HCT116 (cell line): ENCODE data around the gene UMODL1. TPM values are rescaled to one million over a fixed set of nuclear protein-coding genes. Genes with fewer than 3 reads are reported as not detected.

Source experiments
- ATAC-seq: fragments of 200-7000 bp; cut with Tn5 transposase; 2 replicates; pipeline ENCODE4 v1.9.1; 2020; ENCODE audit warnings: mild to moderate bottlenecking, moderate library complexity
- BruUV-seq: library from RNA; stranded (reverse); fragments of 400-500 nt; replicated peaks from 2 replicates; lab custom pipeline; 2021; lab: Mats Ljungman, UMichigan
- CTCF ChIA-PET: fragments of 300-600 bp; sonication (Branson Sonifier 250); formaldehyde crosslinking; loops from one replicate; lab custom pipeline; 2021; ENCODE audit warnings: antibody characterized with exemption; lab: Charles Lee
- POLR2A ChIA-PET: fragments of 300-600, 350-600 bp; sonication (Branson Sonifier 250); formaldehyde crosslinking; loops from one replicate; lab custom pipeline; 2021; ENCODE audit warnings: antibody characterized with exemption; lab: Charles Lee
- RAD21 ChIA-PET, 2 experiments: fragments of 300-600 bp; sonication (Branson Sonifier 250); formaldehyde crosslinking; loops; one replicate each; lab custom pipeline; 2023; ENCODE audit warnings: low total read pairs in 2 of 2; ENCODE audit not compliant: uncharacterized antibody in 2 of 2, unreplicated experiment in 2 of 2, low non-redundant PET in 1 of 2; lab: Charles Lee
- DNase-seq: peaks from one replicate; pipeline ENCODE4 v3.0.0-alpha.2; 2010; ENCODE audit warnings: low read depth, low spot score
- H2AFZ ChIP-seq: fragments of 200-600 bp; shearing (Covaris generic), sonication (generic); 2 replicates; pipeline ENCODE4 v1.6.1; 2017; ENCODE audit warnings: low read depth, mixed run types, mixed read lengths, antibody characterized with exemption, low read length; ENCODE audit not compliant: poor library complexity, severe bottlenecking
- H3K27ac ChIP-seq: 2 replicates; pipeline ENCODE4 v1.5.1; 2012; ENCODE audit warnings: low read depth, low read length
- H3K27me3 ChIP-seq: fragments of 200-600 bp; sonication (generic); 2 replicates; pipeline ENCODE4 v1.6.1; 2016; ENCODE audit warnings: mixed run types, low read length, mixed read lengths; ENCODE audit not compliant: insufficient read depth
- H3K36me3 ChIP-seq, 2 experiments: fragments of 200-500 bp in 1 of 2; fragments of 200-600 bp in 1 of 2; sonication (Bioruptor generic) in 1 of 2; sonication (generic) in 1 of 2; 2 replicates each; pipeline versions ENCODE4 v1.5.1 to v1.6.1; 2014 to 2016; ENCODE audit warnings: low read length in 2 of 2, inconsistent platforms in 1 of 2, mixed read lengths in 1 of 2, mixed run types in 1 of 2; ENCODE audit not compliant: insufficient read depth in 2 of 2, control insufficient read depth in 1 of 2
- H3K4me1 ChIP-seq, 2 experiments: fragments of 200-600 bp in 1 of 2; sonication (generic) in 1 of 2; 2 replicates each; pipeline versions ENCODE4 v1.5.1 to v1.6.1; 2012 to 2017; ENCODE audit warnings: low read length in 2 of 2, inconsistent platforms in 1 of 2, mild to moderate bottlenecking in 1 of 2, mixed read lengths in 1 of 2, mixed run types in 1 of 2, moderate library complexity in 1 of 2; ENCODE audit not compliant: insufficient read depth in 2 of 2, control insufficient read depth in 1 of 2
- H3K4me2 ChIP-seq: fragments of 200-600 bp; sonication (generic); 2 replicates; pipeline ENCODE4 v1.6.1; 2017; ENCODE audit warnings: mixed run types, low read length, mixed read lengths
- H3K4me3 ChIP-seq, 2 experiments: fragments of 200-600 bp in 1 of 2; sonication (generic) in 1 of 2; replicated peaks in 1 of 2; 2 replicates each; pipeline ENCODE4 v1.5.1; 2011 to 2016; ENCODE audit warnings: low read length in 2 of 2, control low read depth in 1 of 2, low read depth in 1 of 2, mild to moderate bottlenecking in 1 of 2, mixed read lengths in 1 of 2, mixed run types in 1 of 2
- H3K79me2 ChIP-seq: fragments of 200-600 bp; sonication (generic); 2 replicates; pipeline ENCODE4 v1.6.1; 2017; ENCODE audit warnings: mild to moderate bottlenecking, mixed run types, low read length, moderate library complexity, mixed read lengths; ENCODE audit not compliant: insufficient read depth
- H3K9ac ChIP-seq: fragments of 200-600 bp; sonication (generic); 2 replicates; pipeline ENCODE4 v1.6.1; 2016; ENCODE audit warnings: low read length, mixed read lengths
- H3K9me2 ChIP-seq: fragments of 200-600 bp; sonication (generic), shearing (Covaris generic); 2 replicates; pipeline ENCODE4 v1.6.1; 2017; ENCODE audit warnings: mixed run types, mild to moderate bottlenecking, moderate library complexity; ENCODE audit not compliant: insufficient read depth
- H3K9me3 ChIP-seq, 2 experiments: fragments of 200-500 bp in 1 of 2; fragments of 200-600 bp in 1 of 2; sonication (Bioruptor generic) in 1 of 2; sonication (generic) in 1 of 2; 2 replicates each; pipeline ENCODE4 v1.6.1; 2014 to 2017; ENCODE audit warnings: low read length in 2 of 2, mixed read lengths in 2 of 2, inconsistent platforms in 1 of 2, low read depth in 1 of 2, mild to moderate bottlenecking in 1 of 2, mixed run types in 1 of 2, moderate library complexity in 1 of 2; ENCODE audit not compliant: control insufficient read depth in 1 of 2, insufficient read depth in 1 of 2
- H4K20me1 ChIP-seq: fragments of 200-600 bp; sonication (generic), shearing (Covaris generic); 2 replicates; pipeline ENCODE4 v1.6.1; 2017; ENCODE audit warnings: mixed run types, mild to moderate bottlenecking, moderate library complexity; ENCODE audit not compliant: insufficient read depth
- CTCF ChIP-seq, 3 experiments: fragments of 200-600 bp in 1 of 3; sonication (generic) in 1 of 3; IDR thresholded peaks in 2 of 3; conservative IDR thresholded peaks in 1 of 3; 2 replicates each; pipeline ENCODE4 v1.5.1; 2012 to 2017; ENCODE audit warnings: low read depth in 2 of 3, low read length in 2 of 3, antibody characterized with exemption in 1 of 3, borderline replicate concordance in 1 of 3, control low read depth in 1 of 3, mild to moderate bottlenecking in 1 of 3, mixed read lengths in 1 of 3, mixed run types in 1 of 3, moderate library complexity in 1 of 3; ENCODE audit not compliant: insufficient read depth in 1 of 3
- EZH2phosphoT487 ChIP-seq: fragments of 200-600 bp; IDR thresholded peaks from 2 replicates; pipeline ENCODE4 v1.6.1; 2018; ENCODE audit warnings: antibody characterized with exemption, borderline replicate concordance
- FOSL1 ChIP-seq: IDR thresholded peaks from 2 replicates; pipeline ENCODE4 v1.6.1; 2012; ENCODE audit warnings: low read depth
- POLR2A ChIP-seq: IDR thresholded peaks from 2 replicates; pipeline ENCODE4 v1.7.0; 2011; ENCODE audit warnings: borderline replicate concordance; ENCODE audit not compliant: insufficient read depth, insufficient read length; ENCODE audit errors: extremely low read depth
- RAD21 ChIP-seq: IDR thresholded peaks from 2 replicates; pipeline ENCODE4 v1.6.1; 2012; ENCODE audit warnings: low read depth, mild to moderate bottlenecking
- REST ChIP-seq: IDR thresholded peaks from 2 replicates; pipeline ENCODE4 v1.6.1; 2012; ENCODE audit warnings: low read depth
- YY1 ChIP-seq: IDR thresholded peaks from 2 replicates; pipeline ENCODE4 v1.6.1; 2011; ENCODE audit warnings: low read length, low read depth, moderate library complexity, mild to moderate bottlenecking; ENCODE audit not compliant: insufficient replicate concordance; ENCODE audit errors: extremely low read depth
- intact Hi-C: fragments of 100-400 bp; cut with micrococcal nuclease; formaldehyde crosslinking; loops from 2 replicates; pipeline ENCODE4 v1.10.0; 2022
- total RNA-seq: library from RNA; stranded (reverse); gene quantifications from one replicate; pipeline ENCODE4 v1.2.1, GENCODE V29; 2021; ENCODE audit not compliant: unreplicated experiment

UMODL1 gene
- total RNA-seq, 1 experiment from 2014 or later, result not detected

- no peak for ATAC-seq
- no peak for DNase-seq
- RAD21 ChIA-PET, result interaction anchor here in 1 of 2 experiments (0.7 kb wide), 1 partner anchor 188 kb away, joined by 4 read pairs; no protein-coding TSS in a partner anchor
- Histone ChIP-seq H3K79me2 (no peaks in the 10 kb centered on the region), H2AFZ (no peak overlapping the region), H4K20me1 (no peaks in the 10 kb centered on the region)
- intact Hi-C loops, result no loop called here
- no peak for TF ChIP-seq YY1
- no peak for TF ChIP-seq FOSL1
- no peak for TF ChIP-seq REST
- no peak for TF ChIP-seq POLR2A
- TF ChIP-seq, all 23 proteins: peak for 0
- H3K27me3 ChIP-seq, result no peaks in the 10 kb centered on the region
- no peak overlapping the region for H3K27ac ChIP-seq
- peaks cover 8 to 26% of the 10 kb centered on the region in 2 experiments; a peak in 3 of 4 replicates for H3K4me1 ChIP-seq
- POLR2A ChIA-PET, result no interaction called here
- BruUV-seq, result no TSS peak
- no peaks in the 10 kb centered on the region for H3K36me3 ChIP-seq
- no peaks in the 10 kb centered on the region for H3K9me3 ChIP-seq
- CTCF ChIA-PET, result no interaction called here
- no peak overlapping the region for H3K4me3 ChIP-seq
- H3K9ac ChIP-seq, result no peak overlapping the region
- no peaks in the 10 kb centered on the region for H3K9me2 ChIP-seq
- no peak overlapping the region for H3K4me2 ChIP-seq
Observed at GRCh38 chr21:42174173-42174572, 103.1 kb downstream of the UMODL1 start.

GRCh38 chr21:42175110-42175710 is 104.1 kb downstream of the UMODL1 start:
- no peaks in the 10 kb centered on the region for H3K9me2 ChIP-seq
- ATAC-seq (no peak), DNase-seq (no peak)
- intact Hi-C loops, result no loop called here
- H3K9ac ChIP-seq, result no peak overlapping the region
- H3K4me1 ChIP-seq, result peaks cover 8 to 20% of the 10 kb centered on the region in 2 experiments; a peak in 3 of 4 replicates
- H3K27ac ChIP-seq, result no peak overlapping the region
- H3K4me3 ChIP-seq, result no peak overlapping the region
- H2AFZ ChIP-seq, result no peak overlapping the region
- TF ChIP-seq EZH2phosphoT487 (no peak), RAD21 (no peak), CTCF (IDR thresholded peaks at IDR 0.05 in 2 of 3, conservative IDR thresholded peaks at IDR 0.05 in 1 of 3; ENCODE audit: borderline replicate concordance in 1 of 3, insufficient read depth in 1 of 3, low read depth in 2 of 3, low read length in 2 of 3) (no peak), FOSL1 (no peak)
- TF ChIP-seq, all 23 proteins: peak for 0
- no peaks in the 10 kb centered on the region for H3K27me3 ChIP-seq
- RAD21 ChIA-PET, result interaction anchor here in 1 of 2 experiments (0.7 kb wide), 1 partner anchor 187 kb away, joined by 4 read pairs; no protein-coding TSS in a partner anchor
- H3K36me3 ChIP-seq, result no peaks in the 10 kb centered on the region
- CTCF ChIA-PET, result no interaction called here
- H3K79me2 ChIP-seq, result no peaks in the 10 kb centered on the region
- no peaks in the 10 kb centered on the region for H3K9me3 ChIP-seq
- no TSS peak for BruUV-seq
- no peaks in the 10 kb centered on the region for H4K20me1 ChIP-seq
- no peak overlapping the region for H3K4me2 ChIP-seq
- POLR2A ChIA-PET, result no interaction called here
